GM12878 (cell line): Measurements from ENCODE around the gene CNOT6L. TPM values are rescaled to one million over a fixed set of nuclear protein-coding genes. Genes with fewer than 3 reads are reported as not detected.

Experiments used
- ATAC-seq: fragments of 200-7000 bp; cut with Tn5 transposase; 3 replicates; pipeline ENCODE4 v1.9.1; 2020; ENCODE audit warnings: mild to moderate bottlenecking, moderate library complexity
- BruUV-seq: library from RNA; stranded (reverse); fragments of 400-500 nt; replicated peaks from 2 replicates; lab custom pipeline; 2021; lab: Mats Ljungman, UMichigan
- CTCF ChIA-PET: fragments of 300-600 bp; sonication (Branson Sonifier 250); formaldehyde crosslinking; extraction: SDS; loops from one replicate; lab custom pipeline; 2021; ENCODE audit warnings: inconsistent platforms; lab: Yijun Ruan, JAX
- POLR2A ChIA-PET: fragments of 350-600 bp; formaldehyde crosslinking; extraction: SDS; loops from one replicate; lab custom pipeline; 2021; ENCODE audit warnings: inconsistent platforms; lab: Charles Lee
- RAD21 ChIA-PET: fragments of 300-600 bp; sonication (Branson Sonifier 250); formaldehyde crosslinking; loops from one replicate; lab custom pipeline; 2023; ENCODE audit warnings: antibody characterized with exemption; ENCODE audit not compliant: unreplicated experiment; lab: Charles Lee
- SMC1A ChIA-PET: fragments of 300-600 bp; sonication (Branson Sonifier 250); formaldehyde crosslinking; loops from one replicate; lab custom pipeline; 2023; ENCODE audit not compliant: unreplicated experiment, uncharacterized antibody; lab: Charles Lee
- DNase-seq: peaks from one replicate; pipeline ENCODE4 v3.0.0-alpha.2; 2011; ENCODE audit warnings: low read depth, low spot score
- FAIRE-seq: peaks from 3 replicates; lab custom pipeline; 2011; peaks lifted over from hg19 to GRCh38; lab: Jason Lieb, UNC
- H2AFZ ChIP-seq: 2 replicates; pipeline ENCODE4 v1.6.0; 2011; ENCODE audit warnings: low read depth, low read length, control low read depth; ENCODE audit not compliant: control insufficient read depth
- H3K27ac ChIP-seq: 2 replicates; pipeline ENCODE4 v1.5.1; 2011; ENCODE audit warnings: control low read depth; ENCODE audit not compliant: control insufficient read depth, insufficient read depth
- H3K27me3 ChIP-seq, 2 experiments: replicated peaks in 1 of 2; 2 replicates each; pipeline versions ENCODE4 v1.6.0 to v1.6.1; 2011; ENCODE audit warnings: low read length in 1 of 2; ENCODE audit not compliant: control insufficient read depth in 2 of 2, insufficient read depth in 2 of 2
- H3K36me3 ChIP-seq, 2 experiments: 2 replicates each; pipeline ENCODE4 v1.5.1; 2011; ENCODE audit warnings: low read length in 1 of 2; ENCODE audit not compliant: control insufficient read depth in 2 of 2, insufficient read depth in 2 of 2
- H3K4me1 ChIP-seq: 2 replicates; pipeline ENCODE4 v1.6.1; 2011; ENCODE audit warnings: mild to moderate bottlenecking, low read length, moderate library complexity, mixed read lengths; ENCODE audit not compliant: control insufficient read depth, insufficient read depth
- H3K4me2 ChIP-seq: 2 replicates; pipeline ENCODE4 v1.6.0; 2011; ENCODE audit warnings: control low read depth; ENCODE audit not compliant: control insufficient read depth, insufficient read depth
- H3K4me3 ChIP-seq: fragments of 200-600 bp; sonication (generic); 2 replicates; pipeline ENCODE4 v1.5.1; 2016
- H3K79me2 ChIP-seq: 2 replicates; pipeline ENCODE4 v1.6.0; 2011; ENCODE audit warnings: low read length; ENCODE audit not compliant: control insufficient read depth, insufficient read depth
- H3K9ac ChIP-seq: 2 replicates; pipeline ENCODE4 v1.8.0; 2011; ENCODE audit warnings: low read length, control low read depth, mixed read lengths; ENCODE audit not compliant: control insufficient read depth, insufficient read depth
- H3K9me3 ChIP-seq: replicated peaks from 3 replicates; pipeline ENCODE4 v1.5.1; 2011; ENCODE audit warnings: mild to moderate bottlenecking, low read length; ENCODE audit not compliant: control insufficient read depth, insufficient read depth
- H4K20me1 ChIP-seq: 2 replicates; pipeline ENCODE4 v1.6.0; 2011; ENCODE audit not compliant: control insufficient read depth, insufficient read depth
- ATF2 ChIP-seq: IDR thresholded peaks from 2 replicates; pipeline ENCODE4 v1.6.1; 2012; ENCODE audit warnings: low read length, inconsistent platforms
- BCL3 ChIP-seq: IDR thresholded peaks from 2 replicates; pipeline ENCODE4 v1.6.1; 2011; ENCODE audit warnings: borderline replicate concordance, low read depth, mild to moderate bottlenecking, moderate library complexity, low read length; ENCODE audit not compliant: insufficient read depth, poor library complexity, severe bottlenecking
- CUX1 ChIP-seq: IDR thresholded peaks from 2 replicates; pipeline ENCODE4 v1.6.1; 2012; ENCODE audit warnings: improper control_type of control experiment, low read depth, low read length; ENCODE audit not compliant: insufficient replicate concordance
- HDAC6 ChIP-seq: fragments of 200-600 bp; sonication (generic); IDR thresholded peaks from one replicate; pipeline ENCODE4 v1.8.0; 2017; ENCODE audit warnings: antibody characterized with exemption; ENCODE audit not compliant: unreplicated experiment
- PML ChIP-seq: IDR thresholded peaks from 2 replicates; pipeline ENCODE4 v1.6.1; 2012; ENCODE audit warnings: low read length, inconsistent platforms
- SKIL ChIP-seq: fragments of 450-650 bp; IDR thresholded peaks from 2 replicates; pipeline ENCODE4 v1.6.1; 2017; ENCODE audit warnings: mild to moderate bottlenecking, low read depth, inconsistent platforms; ENCODE audit not compliant: poor library complexity, severe bottlenecking
- ZBED1 ChIP-seq: IDR thresholded peaks from 2 replicates; pipeline ENCODE4 v1.6.1; 2016; ENCODE audit warnings: borderline replicate concordance
- ZNF207 ChIP-seq: fragments of 450-650 bp; IDR thresholded peaks from 2 replicates; pipeline ENCODE4 v1.6.1; 2014; ENCODE audit warnings: antibody characterized with exemption, mild to moderate bottlenecking, borderline replicate concordance
- WGBS: methylation state at CpG from one replicate; pipeline ENCODE4 v1.1.6; 2016; ENCODE audit warnings: low lambda C conversion rate; ENCODE audit not compliant: insufficient replicate concordance, insufficient coverage; ENCODE audit errors: missing lambda C conversion rate; 5-methylcytosine and 5-hydroxymethylcytosine counted together
- in situ Hi-C: fragments of 300-500 bp; cut with MboI; formaldehyde crosslinking; loops from 9 replicates; pipeline ENCODE4 v1.14.3; 2018; ENCODE audit warnings: mixed read lengths
- intact Hi-C: fragments of 100-400 bp; cut with micrococcal nuclease; formaldehyde crosslinking; loops from one replicate; pipeline ENCODE4 v1.14.2; 2022; ENCODE audit not compliant: unreplicated experiment
- polyA plus RNA-seq, 11 experiments: library from polyadenylated mRNA; depleted of rRNA in 4 of 11; unstranded in 6 of 11; stranded (reverse) in 5 of 11; fragments of >200 nt; fragmentation: Nextera tagmentation in 4 of 11; fragmentation: Illumina TruSeq in 1 of 11; extraction: Ambion mirVana in 4 of 11; extraction: Trizol in 1 of 11; gene quantifications; 1 replicate in 1 of 11; 2 replicates in 10 of 11; pipeline versions ENCODE4 v1.2.1 to v1.2.3, GENCODE V29; 2011 to 2016; ENCODE audit warnings: inconsistent platforms in 2 of 11, missing spikeins in 2 of 11, low read depth in 1 of 11
- total RNA-seq, 4 experiments: library from RNA; depleted of rRNA in 3 of 4; stranded (reverse); fragments of >200 nt in 3 of 4; fragmentation: Illumina TruSeq in 1 of 4; extraction: Trizol in 1 of 4; gene quantifications; 2 replicates each; pipeline versions ENCODE4 v1.2.1 to v1.2.3, GENCODE V29; 2013 to 2021

CNOT6L gene
- total and polyA plus RNA-seq, 10 of the 15 experiments (the other 5 are each of a cell fraction or from before 2014, with no cell fraction given), result 1.1 to 10.0 (median 3.0) TPM

- intact Hi-C loops, result no loop called here
- no peak for ATAC-seq
- H4K20me1 ChIP-seq, result no peaks in the 10 kb centered on the region
- H3K79me2 ChIP-seq, result peaks cover 2% of the 10 kb centered on the region
- POLR2A ChIA-PET, result no interaction called here
- H3K4me2 ChIP-seq, result no peak overlapping the region
- no peak overlapping the region for H2AFZ ChIP-seq
- H3K36me3 ChIP-seq, result no peaks in the 10 kb centered on the region
- peaks cover 5% of the 10 kb centered on the region; the same call in 1 of the 2 replicates for H3K4me1 ChIP-seq
- TF ChIP-seq SKIL (no peak), PML (no peak), HDAC6 (no peak), ZNF207 (no peak), CUX1 (no peak), ZBED1 (no peak), BCL3 (no peak), ATF2 (no peak)
- no peaks in the 10 kb centered on the region for H3K27me3 ChIP-seq
- 98% methylated on average over 2 of the region's 2 CpGs for WGBS
- CTCF ChIA-PET, result interaction anchor here (0.7 to 2.0 kb wide), 2 partner anchors 21 to 201 kb away, joined by 3 to 5 read pairs; no protein-coding TSS in a partner anchor
- H3K4me3 ChIP-seq, result no peak overlapping the region
- no TSS peak for BruUV-seq
- no peak overlapping the region for H3K9ac ChIP-seq
- RAD21 ChIA-PET, result no interaction called here
- no peak for FAIRE-seq
- SMC1A ChIA-PET, result no interaction called here
- DNase-seq, result no peak
- in situ Hi-C loops, result no loop called here
- H3K27ac ChIP-seq, result no peak overlapping the region
- H3K9me3 ChIP-seq, result peaks cover 3% of the 10 kb centered on the region; the same call in 2 of the 3 replicates
Measured at GRCh38 chr4:77800077-77800476, 19.1 kb downstream of the CNOT6L start.
